Thyroid gland (tissue), 4 donors: Measurements from ENCODE around the gene POLR2B. TPM values are rescaled to one million over a fixed set of nuclear protein-coding genes. Genes with fewer than 3 reads are reported as not detected.

ENCODE experiments used
- DNase-seq, 2 donors: peaks; one replicate each; pipeline ENCODE4 v3.0.0-alpha.2; 2019
- H3K27ac ChIP-seq, 3 donors: fragments of 200-600 bp; sonication (generic); 1 replicate in 2 of 3; 2 replicates in 1 of 3; pipeline ENCODE4 v1.5.1; 2016 to 2019; ENCODE audit warnings: mild to moderate bottlenecking in 1 of 3, moderate library complexity in 1 of 3
- H3K27me3 ChIP-seq: fragments of 200-600 bp; sonication (generic); one replicate; pipeline ENCODE4 v1.5.1; 2019
- H3K36me3 ChIP-seq, 2 donors: fragments of 200-600 bp; sonication (generic); one replicate each; pipeline ENCODE4 v1.5.1; 2016 to 2019
- H3K4me1 ChIP-seq, 2 donors: fragments of 200-600 bp; sonication (generic); one replicate each; pipeline ENCODE4 v1.5.1; 2017 to 2019
- H3K4me3 ChIP-seq, 3 donors: fragments of 200-600 bp; sonication (generic); replicated peaks in 1 of 3; 1 replicate in 2 of 3; 2 replicates in 1 of 3; pipeline ENCODE4 v1.5.1; 2016; ENCODE audit warnings: mild to moderate bottlenecking in 1 of 3
- H3K9me3 ChIP-seq: fragments of 200-600 bp; sonication (generic); one replicate; pipeline ENCODE4 v1.5.1; 2017
- POLR2A ChIP-seq, 2 donors: fragments of 450-650 bp; IDR thresholded peaks; one replicate each; pipeline ENCODE4 v1.6.1; 2017; ENCODE audit warnings: antibody characterized with exemption in 2 of 2, mild to moderate bottlenecking in 2 of 2, moderate library complexity in 1 of 2
- WGBS, 2 donors: methylation state at CpG; one replicate each; pipeline ENCODE4 v1.1.5; 2017; 5-methylcytosine and 5-hydroxymethylcytosine counted together
- intact Hi-C: fragments of 100-400 bp; cut with DNase I; formaldehyde crosslinking; loops from one replicate; pipeline ENCODE4 v1.15.1; 2023
- total RNA-seq, 4 donors: library from RNA; depleted of rRNA; stranded (reverse); fragments of >200 nt; gene quantifications; one replicate each; pipeline ENCODE4 v1.2.3, GENCODE V29; 2016
- TF ChIP-seq, protein P1 (sequence below), 6 experiments: fragments of 200-600 bp in 3 of 6; fragments of 450-650 bp in 3 of 6; sonication (generic) in 3 of 6; IDR thresholded peaks; one replicate each; pipeline ENCODE4 v1.5.1; 2016 to 2019; ENCODE audit warnings: antibody characterized with exemption in 6 of 6, mild to moderate bottlenecking in 2 of 6, inconsistent platforms in 1 of 6, moderate library complexity in 1 of 6

Gene POLR2B
- total RNA-seq, 4 donors from 2014 or later: 82.1 to 111 (median 84.2) TPM

DNA sequence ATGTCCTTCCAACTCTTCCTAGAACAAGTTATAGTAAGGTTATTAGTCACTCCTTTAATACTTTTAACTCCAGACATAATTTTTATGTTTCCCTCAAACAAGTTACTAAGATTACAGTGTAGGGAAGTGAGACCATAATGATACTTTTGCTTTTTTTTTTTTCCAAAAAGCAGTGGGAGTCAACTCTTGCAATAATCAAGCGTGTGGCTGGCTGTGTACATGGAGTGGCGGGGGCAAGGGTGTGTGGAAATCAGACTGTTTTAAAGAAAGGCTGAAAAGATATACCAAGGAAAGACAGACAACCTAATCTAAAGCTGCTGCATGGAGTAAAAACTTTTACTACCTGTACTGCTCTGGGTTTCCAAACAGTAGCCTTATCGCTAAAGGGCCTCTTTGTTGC lies 5.4 kb upstream of the POLR2B start:
- 97 to 99% methylated on average over 3 of the region's 3 CpGs for WGBS, 2 donors
- no peaks in the 10 kb centered on the region for H3K27me3 ChIP-seq
- H3K4me3 ChIP-seq: no peak overlapping the region
- no peak for TF ChIP-seq POLR2A (IDR thresholded peaks at IDR 0.05)
- TF ChIP-seq, protein P1, sequence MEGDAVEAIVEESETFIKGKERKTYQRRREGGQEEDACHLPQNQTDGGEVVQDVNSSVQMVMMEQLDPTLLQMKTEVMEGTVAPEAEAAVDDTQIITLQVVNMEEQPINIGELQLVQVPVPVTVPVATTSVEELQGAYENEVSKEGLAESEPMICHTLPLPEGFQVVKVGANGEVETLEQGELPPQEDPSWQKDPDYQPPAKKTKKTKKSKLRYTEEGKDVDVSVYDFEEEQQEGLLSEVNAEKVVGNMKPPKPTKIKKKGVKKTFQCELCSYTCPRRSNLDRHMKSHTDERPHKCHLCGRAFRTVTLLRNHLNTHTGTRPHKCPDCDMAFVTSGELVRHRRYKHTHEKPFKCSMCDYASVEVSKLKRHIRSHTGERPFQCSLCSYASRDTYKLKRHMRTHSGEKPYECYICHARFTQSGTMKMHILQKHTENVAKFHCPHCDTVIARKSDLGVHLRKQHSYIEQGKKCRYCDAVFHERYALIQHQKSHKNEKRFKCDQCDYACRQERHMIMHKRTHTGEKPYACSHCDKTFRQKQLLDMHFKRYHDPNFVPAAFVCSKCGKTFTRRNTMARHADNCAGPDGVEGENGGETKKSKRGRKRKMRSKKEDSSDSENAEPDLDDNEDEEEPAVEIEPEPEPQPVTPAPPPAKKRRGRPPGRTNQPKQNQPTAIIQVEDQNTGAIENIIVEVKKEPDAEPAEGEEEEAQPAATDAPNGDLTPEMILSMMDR (IDR thresholded peaks at IDR 0.05): no peak
- peaks cover 36 to 37% of the 10 kb centered on the region in 2 donors for H3K36me3 ChIP-seq
- no peak for DNase-seq
- no peak overlapping the region for H3K27ac ChIP-seq
- intact Hi-C loops: loop anchor here (10.0 kb wide), 1 partner anchor 69 kb away; the partner anchor contains the start of gene REST
- no peaks in the 10 kb centered on the region for H3K9me3 ChIP-seq
- H3K4me1 ChIP-seq: peaks cover 15 to 16% of the 10 kb centered on the region in 2 donors

DNA sequence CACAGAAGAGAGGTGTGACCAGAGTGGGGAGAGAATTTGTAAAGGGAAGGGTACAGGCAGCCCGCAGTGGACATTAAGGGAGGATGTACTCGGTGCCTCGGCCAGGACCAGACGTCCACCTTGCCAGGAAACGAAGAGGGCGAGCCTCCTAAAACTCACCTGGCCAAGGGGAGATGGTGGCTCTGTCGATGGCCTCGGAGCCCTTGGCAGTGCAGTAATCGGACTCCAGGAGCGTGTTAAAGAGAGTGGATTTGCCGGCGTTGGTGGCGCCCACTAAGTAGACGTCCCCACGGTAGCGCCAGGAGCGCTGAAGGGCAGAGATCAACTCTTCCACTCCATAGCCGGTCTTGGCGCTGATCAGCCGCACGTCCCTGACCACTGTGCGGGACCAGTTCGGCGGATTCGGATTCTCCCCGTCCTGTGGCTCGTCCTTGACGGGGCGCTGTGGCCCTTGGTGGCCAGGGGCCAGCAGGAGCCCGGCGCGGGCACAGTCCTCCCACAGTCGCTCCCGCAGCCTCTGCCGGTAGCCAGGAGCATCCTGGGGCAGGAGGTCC lies 2.3 kb upstream of the POLR2B start:
- intact Hi-C loops: loop anchor here (10.0 kb wide), 1 partner anchor 72 kb away; the partner anchor contains the start of gene REST
- WGBS, 2 donors: 1 to 5% methylated on average over 9 to 18 of the region's 35 CpGs
- DNase-seq: peak in 1 of 2 donors; percentile 28
- Histone ChIP-seq H3K4me3 (peak overlapping the region; percentile 52 to 79 (median 62)), H3K27ac (peak overlapping the region in 2 of 3 donors; percentile 83 to 94), H3K27me3 (no peaks in the 10 kb centered on the region), H3K9me3 (no peaks in the 10 kb centered on the region), H3K4me1 (peaks cover 29 to 33% of the 10 kb centered on the region in 2 donors), H3K36me3 (peaks cover 24 to 29% of the 10 kb centered on the region in 2 donors)
- TF ChIP-seq, protein P1 (IDR thresholded peaks at IDR 0.05): no peak
- no peak for TF ChIP-seq POLR2A (IDR thresholded peaks at IDR 0.05)

DNA sequence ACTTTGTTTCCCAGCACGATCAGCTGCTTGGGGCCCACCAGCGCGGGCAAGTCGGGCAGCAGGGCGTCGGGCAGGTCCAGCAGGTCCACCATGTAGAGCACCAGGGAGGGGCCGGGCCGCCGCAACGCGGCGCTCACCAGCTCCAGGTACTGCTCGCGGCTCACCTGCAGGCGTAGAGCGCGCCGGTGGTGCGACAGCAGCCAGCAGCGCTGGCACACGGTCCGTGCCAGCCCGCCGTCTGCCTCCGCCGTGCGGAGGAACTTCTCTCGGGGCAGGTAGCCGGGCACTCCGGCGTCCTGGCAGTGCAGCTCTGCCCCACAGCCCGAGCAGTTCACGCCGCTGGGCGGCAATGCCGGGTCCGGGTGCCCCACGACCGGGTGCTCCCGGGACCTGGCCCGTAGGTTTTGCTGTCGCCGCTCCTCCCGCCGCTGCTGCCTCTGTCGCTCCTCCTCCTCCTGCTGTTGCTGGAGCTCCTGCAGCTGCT lies 1.8 kb upstream of the POLR2B start:
- TF ChIP-seq, protein P1 (IDR thresholded peaks at IDR 0.05): peak in 2 of 6 experiments; percentile 25 to 32
- TF ChIP-seq POLR2A (IDR thresholded peaks at IDR 0.05): no peak
- H3K27ac ChIP-seq: peak overlapping the region; percentile 55 to 94 (median 83)
- WGBS, 2 donors: 0% methylated on average over 2 to 3 of the region's 46 CpGs
- peaks cover 20 to 24% of the 10 kb centered on the region in 2 donors for H3K36me3 ChIP-seq
- H3K27me3 ChIP-seq: no peaks in the 10 kb centered on the region
- intact Hi-C loops: loop anchor here (10.0 kb wide), 1 partner anchor 72 kb away; the partner anchor contains the start of gene REST
- H3K4me3 ChIP-seq: peak overlapping the region; percentile 52 to 79 (median 62)
- no peaks in the 10 kb centered on the region for H3K9me3 ChIP-seq
- H3K4me1 ChIP-seq: peaks cover 29 to 38% of the 10 kb centered on the region in 2 donors
- peak; percentile 76 to 78 for DNase-seq

DNA sequence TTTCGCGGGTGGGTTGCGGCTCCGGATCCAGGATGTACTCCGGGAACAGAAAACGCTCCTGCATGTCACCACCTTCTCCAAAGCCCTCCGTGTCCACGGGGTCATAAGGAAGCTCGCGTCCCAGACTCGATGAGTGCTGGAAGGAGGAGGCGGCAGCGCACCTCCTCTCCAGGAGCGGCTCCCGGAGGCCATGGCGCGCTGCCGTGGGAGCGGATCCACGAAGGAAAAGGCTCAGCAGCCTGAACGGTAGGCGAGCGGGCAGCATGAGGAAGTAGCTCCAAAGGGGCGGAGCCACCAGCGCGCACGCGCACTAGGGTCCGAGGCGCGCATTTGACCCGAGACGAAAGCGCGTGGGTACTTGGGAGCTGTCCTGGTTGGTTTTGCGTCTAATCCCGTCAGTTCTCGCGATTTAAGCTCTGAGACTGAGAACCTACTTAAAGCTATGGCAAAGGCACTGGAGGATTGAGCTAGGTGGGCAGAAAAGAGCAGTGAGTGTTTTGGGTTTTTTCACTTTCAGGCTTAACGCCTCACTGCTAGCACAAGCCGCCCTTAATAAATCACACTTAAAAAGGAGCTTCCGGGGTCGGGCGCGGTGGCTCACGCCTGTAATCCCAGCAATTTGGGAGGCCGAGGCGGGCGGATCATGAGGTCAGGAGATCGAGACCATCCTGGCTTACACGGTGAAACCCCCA lies 1.2 kb upstream of the POLR2B start, which contains the start of gene NOA1:
NOA1 (minus strand) TSS at position 286 of the 692 bp plus-strand sequence; CDS start at position 265, 21 bp downstream.
- 1 to 3% methylated on average over 14 to 30 of the region's 51 CpGs for WGBS, 2 donors
- peak; percentile 98 to 99 for DNase-seq
- Histone ChIP-seq H3K36me3 (peaks cover 14 to 18% of the 10 kb centered on the region in 2 donors), H3K27me3 (no peaks in the 10 kb centered on the region), H3K4me3 (peak within 1 kb of the TSS; percentile 52 to 83 (median 79)), H3K4me1 (peaks cover 29 to 42% of the 10 kb centered on the region in 2 donors), H3K9me3 (no peaks in the 10 kb centered on the region), H3K27ac (peak within 1 kb of the TSS; percentile 83 to 94 (median 94))
- intact Hi-C loops: loop anchor here (10.0 kb wide), 1 partner anchor 73 kb away; the partner anchor contains the start of gene REST
- TF ChIP-seq, protein P1 (IDR thresholded peaks at IDR 0.05): no peak
- peak in 1 of 2 donors; percentile 87 for TF ChIP-seq POLR2A (IDR thresholded peaks at IDR 0.05)
